HG02798 (cell line): ENCODE results near the gene ZNF628.

ENCODE experiments used
- ATAC-seq: cut with Tn5 transposase; IDR thresholded peaks from one replicate; pipeline ENCODE4 v1.9.1; 2021; ENCODE audit warnings: mild to moderate bottlenecking; ENCODE audit not compliant: unreplicated experiment, poor library complexity

The ZNF628 gene

DNA sequence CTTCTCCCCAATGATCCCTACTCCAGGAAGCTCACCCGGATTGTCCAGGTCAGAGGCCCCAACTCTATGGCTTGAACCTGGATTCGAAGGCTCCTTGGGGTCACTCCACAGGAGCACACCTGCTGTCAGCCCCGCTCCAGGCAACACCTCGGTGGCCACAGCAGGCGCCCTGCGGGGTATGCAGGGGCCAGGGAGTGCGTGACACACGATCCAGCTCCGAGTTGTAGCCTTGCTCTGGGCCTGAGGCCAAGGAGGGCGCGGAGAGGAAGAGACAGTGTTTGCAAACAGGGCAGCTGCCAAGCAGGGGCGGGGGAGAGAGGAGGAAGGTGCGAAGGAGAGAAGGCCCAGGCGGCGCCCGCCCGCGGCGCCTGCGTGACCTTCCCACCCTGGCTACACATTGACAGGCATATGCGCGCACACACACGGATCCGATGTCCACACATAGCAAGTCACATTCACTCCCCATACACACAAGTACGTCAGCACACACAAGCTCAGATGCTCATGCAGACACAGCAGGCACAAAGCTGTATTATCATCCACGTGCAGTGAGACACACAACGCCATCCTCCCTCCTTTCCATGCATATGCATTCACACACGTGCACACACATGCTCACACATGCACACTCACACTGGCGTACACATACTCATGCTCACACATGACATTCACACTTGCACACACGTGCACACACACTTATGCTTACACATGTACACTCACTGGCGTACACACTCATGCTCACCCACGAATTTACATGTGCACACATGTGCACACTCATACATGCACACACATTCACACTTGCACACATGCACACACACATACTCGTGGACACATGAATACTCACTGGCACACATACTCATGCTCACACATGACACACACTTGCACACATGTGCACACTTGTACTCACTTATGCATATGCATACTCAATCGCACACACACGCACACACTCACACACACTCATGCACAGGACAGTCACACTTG is 50.1 kb downstream of the ZNF628 start:
- ATAC-seq: no peak

DNA sequence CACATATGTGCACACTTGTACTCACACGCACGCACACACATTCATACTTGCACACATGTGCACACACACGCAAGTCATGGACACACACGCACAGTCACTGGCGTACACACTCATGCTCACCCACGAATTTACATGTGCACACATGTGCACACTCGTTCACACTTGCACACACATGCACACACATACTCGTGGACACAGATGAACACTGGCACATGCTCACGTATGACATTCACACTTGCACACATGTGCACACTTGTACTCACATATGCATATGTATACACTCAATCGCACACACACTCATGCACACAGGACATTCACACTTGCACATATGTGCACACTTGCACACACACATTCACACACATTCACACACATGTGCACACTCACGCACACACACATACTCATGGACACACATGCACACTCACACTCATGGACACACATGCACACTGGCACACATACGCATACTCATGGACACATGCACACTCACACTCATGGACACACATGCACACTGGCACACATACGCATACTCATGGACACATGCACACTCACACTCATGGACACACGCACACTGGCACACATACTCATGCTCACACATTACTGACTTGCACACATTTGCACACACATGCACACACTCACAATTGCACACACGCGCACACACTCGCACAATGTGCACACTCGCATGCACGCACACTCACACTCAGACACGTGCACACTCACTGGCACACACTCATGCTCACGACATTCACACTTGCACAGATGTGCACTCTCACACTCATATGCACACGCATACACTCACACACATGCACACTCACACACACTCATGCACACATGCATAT is 51.0 kb downstream of the ZNF628 start:
- no peak for ATAC-seq

DNA sequence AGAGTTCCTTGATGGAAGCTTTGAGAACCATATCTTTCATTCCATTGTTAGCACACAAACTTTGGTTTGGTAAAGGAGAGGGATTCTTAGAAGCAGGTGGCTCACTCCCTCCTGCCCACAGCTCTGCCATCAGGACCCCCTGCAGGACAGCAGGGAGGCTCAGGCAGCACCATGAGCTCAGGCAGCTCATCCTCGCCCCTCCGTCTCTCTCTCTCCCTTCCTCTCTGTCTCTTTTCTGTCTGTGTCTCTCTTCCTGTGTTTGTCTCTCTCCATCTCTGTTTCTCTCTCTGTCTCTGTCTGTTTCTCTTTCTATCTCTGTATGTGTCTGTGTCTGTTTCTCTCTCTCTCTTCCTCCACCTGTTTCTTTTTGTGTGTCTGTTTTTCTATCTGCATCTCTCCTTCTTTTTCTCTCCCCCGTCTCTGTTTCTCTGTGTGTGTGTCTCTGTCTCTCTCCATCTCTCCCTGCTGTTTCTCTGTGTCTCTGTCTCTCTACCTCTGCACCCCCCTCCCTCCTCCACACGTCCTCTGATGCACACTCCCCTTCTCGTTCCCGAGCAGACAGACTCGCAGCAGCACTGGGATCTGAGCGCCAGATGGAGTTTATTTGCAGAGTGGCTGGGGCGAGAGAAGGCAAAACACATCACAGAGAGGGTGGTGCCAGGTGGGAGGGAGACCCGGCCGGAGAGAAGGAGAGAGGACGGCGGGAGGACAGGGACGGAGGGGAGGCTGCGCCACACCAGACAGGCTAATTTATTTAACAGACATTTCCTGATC is 51.8 kb downstream of the ZNF628 start:
- no peak for ATAC-seq

DNA sequence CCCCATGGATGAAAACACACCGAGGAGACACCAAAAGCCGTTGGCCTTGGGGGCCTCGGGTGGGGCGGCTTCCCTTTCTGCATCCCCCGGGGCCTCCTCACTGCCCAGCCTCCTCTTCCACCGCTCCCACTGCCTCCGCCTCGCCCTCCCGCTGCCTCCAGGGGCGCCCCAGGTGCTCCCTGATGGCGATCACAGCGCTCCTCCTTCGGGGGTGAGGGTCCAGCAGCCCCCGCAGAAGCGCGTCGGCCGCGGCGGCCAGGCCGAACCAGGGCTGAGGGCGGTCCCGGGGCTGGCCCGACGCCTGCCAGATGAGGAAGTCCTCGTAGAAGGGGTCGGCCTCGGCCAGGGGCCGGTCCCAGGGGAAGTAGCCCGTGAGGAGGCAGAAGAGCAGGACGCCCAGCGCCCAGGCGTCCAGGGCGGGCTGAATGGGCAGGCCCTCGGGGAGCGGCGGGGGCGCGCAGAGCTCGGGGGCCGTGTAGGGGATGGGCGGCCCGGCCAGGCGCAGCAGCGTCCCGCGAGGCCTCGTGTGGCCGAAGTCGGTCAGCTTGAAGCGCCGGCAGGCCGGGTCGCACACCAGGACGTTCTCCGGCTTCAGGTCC is 53.3 kb downstream of the ZNF628 start:
- ATAC-seq: no peak

DNA sequence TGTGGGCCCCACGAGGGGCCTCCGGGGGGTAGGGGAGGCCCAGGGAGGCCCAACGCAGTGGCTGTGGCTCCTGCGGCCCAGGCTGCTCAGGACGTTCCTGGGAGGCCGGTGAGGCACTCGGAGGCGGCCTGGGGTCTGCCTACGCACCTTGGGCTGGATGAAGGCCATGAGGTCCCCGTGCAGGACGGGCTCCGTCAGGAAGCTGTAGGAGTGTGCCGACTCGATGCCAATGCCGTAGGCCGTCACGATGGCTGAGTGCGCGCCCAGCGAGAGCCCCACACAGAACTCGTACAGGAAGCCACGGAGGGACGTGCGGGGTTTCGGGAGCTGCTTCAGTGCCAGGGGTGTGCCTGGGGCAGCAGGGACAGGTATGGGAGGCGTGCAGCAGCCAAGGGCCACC is 54.6 kb downstream of the ZNF628 start:
- ATAC-seq: no peak
